K562 (cell line): Measurements from ENCODE around the gene MEIS1. TPM values are rescaled to one million over a fixed set of nuclear protein-coding genes. Genes with fewer than 3 reads are reported as not detected.

ENCODE experiments used
- CBX5 ChIP-seq: IDR thresholded peaks from 2 replicates; pipeline ENCODE4 v1.6.1; 2014; ENCODE audit warnings: low read depth, borderline replicate concordance
- LCOR ChIP-seq: sonication (generic); formaldehyde crosslinking; IDR thresholded peaks from 2 replicates; pipeline ENCODE4 v1.8.0; 2022; ENCODE audit warnings: mild to moderate bottlenecking, missing genetic modification reagents
- PHTF2 ChIP-seq: fragments of 250-450 bp; sonication (Bioruptor Pico); IDR thresholded peaks from 2 replicates; pipeline ENCODE4 v1.5.0; 2021; ENCODE audit warnings: mild to moderate bottlenecking
- SRF ChIP-seq, 2 experiments: fragments of 250-450, 450-650 bp in 1 of 2; sonication (Bioruptor Pico) in 1 of 2; sonication (generic) in 1 of 2; formaldehyde crosslinking; IDR thresholded peaks; 2 replicates each; pipeline versions ENCODE4 v1.5.0 to v1.5.1; 2020 to 2022; ENCODE audit warnings: mild to moderate bottlenecking in 1 of 2, missing genetic modification reagents in 1 of 2
- TARDBP ChIP-seq: fragments of 450-650 bp; IDR thresholded peaks from 2 replicates; pipeline ENCODE4 v1.6.1; 2016
- TSC22D4 ChIP-seq: fragments of 450-650 bp; IDR thresholded peaks from 2 replicates; pipeline ENCODE4 v1.6.1; 2016; ENCODE audit warnings: missing genetic modification characterization, missing biosample characterization, control low read depth
- ZNF282 ChIP-seq: sonication (generic); formaldehyde crosslinking; IDR thresholded peaks from 2 replicates; pipeline ENCODE4 v1.8.1; 2023; ENCODE audit warnings: missing genetic modification reagents
- polyA plus RNA-seq, 8 experiments: library from polyadenylated mRNA; depleted of rRNA in 4 of 8; stranded (reverse) in 5 of 8; unstranded in 3 of 8; fragments of >200 nt; fragmentation: Nextera tagmentation in 2 of 8; fragmentation: Illumina TruSeq in 1 of 8; extraction: Ambion mirVana in 2 of 8; extraction: Trizol in 1 of 8; gene quantifications; 2 replicates each; pipeline versions ENCODE4 v1.2.1 to v1.2.3, GENCODE V29; 2011 to 2014; ENCODE audit warnings: inconsistent platforms in 1 of 8, missing spikeins in 1 of 8
- total RNA-seq, 7 experiments: library from RNA; depleted of rRNA in 6 of 7; stranded (reverse); fragments of >200 nt in 6 of 7; fragmentation: Illumina TruSeq in 2 of 7; extraction: Trizol in 2 of 7; gene quantifications; 2 replicates each; pipeline versions ENCODE4 v1.2.1 to v1.2.3, GENCODE V29; 2011 to 2021; ENCODE audit warnings: low replicate concordance in 1 of 7
- TF ChIP-seq, protein P1 (sequence below): fragments of 450-650 bp; conservative IDR thresholded peaks from 2 replicates; pipeline ENCODE4 v1.6.1; 2016; ENCODE audit warnings: missing genetic modification characterization, low read depth, mild to moderate bottlenecking, missing compliant biosample characterization, moderate library complexity
- TF ChIP-seq, protein P2 (sequence below): fragments of 250-450 bp; sonication (Bioruptor Pico); IDR thresholded peaks from 2 replicates; pipeline ENCODE4 v1.4.0; 2020
- TF ChIP-seq, protein P3 (sequence below): sonication (generic); formaldehyde crosslinking; IDR thresholded peaks from 2 replicates; pipeline ENCODE4 v1.9.0; 2022; ENCODE audit warnings: mild to moderate bottlenecking, missing genetic modification reagents

MEIS1 gene
- total and polyA plus RNA-seq, 9 of the 15 experiments (the other 6 are each of a cell fraction or from before 2014, with no cell fraction given), result 2.3 to 9.0 (median 5.9) TPM

DNA sequence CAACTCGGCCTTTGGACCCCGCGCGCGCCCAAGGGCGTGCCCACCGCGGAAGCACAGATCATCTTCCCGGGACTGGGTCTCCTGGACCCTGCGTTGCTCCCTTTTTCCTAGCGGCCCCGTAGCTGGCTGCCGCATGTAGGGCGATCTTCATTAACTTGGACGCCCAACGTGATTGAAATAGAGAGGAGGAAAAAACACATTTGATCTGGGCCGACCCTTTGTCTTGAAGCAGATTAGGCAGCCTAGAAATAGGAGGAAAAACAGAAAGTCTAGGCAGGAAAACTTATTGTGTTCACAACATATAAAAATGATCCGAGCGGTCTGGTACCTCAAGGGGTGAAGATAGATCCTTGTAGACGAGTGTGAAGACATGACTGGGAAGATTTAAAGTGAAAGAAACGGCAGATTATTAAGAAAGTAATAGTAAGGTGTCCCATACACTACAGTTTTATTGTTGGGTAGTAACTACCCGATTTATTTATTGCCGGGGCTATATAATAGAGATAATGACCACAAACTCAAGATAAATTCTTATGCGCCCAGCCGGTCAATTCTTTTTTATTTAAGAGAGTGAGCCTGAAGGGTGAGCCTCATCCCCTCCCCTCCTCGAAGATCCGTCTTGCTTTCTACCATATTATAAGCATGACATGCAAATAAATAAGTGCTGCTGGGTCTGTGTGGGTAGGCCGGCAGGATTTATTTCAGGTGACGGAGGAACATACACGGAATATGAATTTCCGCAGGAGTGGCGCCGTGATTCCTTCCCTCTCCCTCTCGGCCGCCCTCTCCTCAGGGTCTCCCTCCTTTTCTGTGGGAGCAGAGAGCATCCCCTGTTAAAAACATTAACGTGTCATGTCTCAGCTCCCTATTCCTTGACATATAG lies 147.4 kb downstream of the MEIS1 start (continued):
- TF ChIP-seq PHTF2 (CRISPR knock-in tag) (no peak), TSC22D4 (tag) (no peak), CBX5 (no peak), SRF (CRISPR knock-in tag; IDR thresholded peaks at IDR 0.05) (no peak), LCOR (CRISPR knock-in tag) (no peak), TARDBP (no peak), ZNF282 (CRISPR knock-in tag) (no peak)
- TF ChIP-seq, protein P1, sequence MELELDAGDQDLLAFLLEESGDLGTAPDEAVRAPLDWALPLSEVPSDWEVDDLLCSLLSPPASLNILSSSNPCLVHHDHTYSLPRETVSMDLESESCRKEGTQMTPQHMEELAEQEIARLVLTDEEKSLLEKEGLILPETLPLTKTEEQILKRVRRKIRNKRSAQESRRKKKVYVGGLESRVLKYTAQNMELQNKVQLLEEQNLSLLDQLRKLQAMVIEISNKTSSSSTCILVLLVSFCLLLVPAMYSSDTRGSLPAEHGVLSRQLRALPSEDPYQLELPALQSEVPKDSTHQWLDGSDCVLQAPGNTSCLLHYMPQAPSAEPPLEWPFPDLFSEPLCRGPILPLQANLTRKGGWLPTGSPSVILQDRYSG, result no peak
- TF ChIP-seq, protein P2, sequence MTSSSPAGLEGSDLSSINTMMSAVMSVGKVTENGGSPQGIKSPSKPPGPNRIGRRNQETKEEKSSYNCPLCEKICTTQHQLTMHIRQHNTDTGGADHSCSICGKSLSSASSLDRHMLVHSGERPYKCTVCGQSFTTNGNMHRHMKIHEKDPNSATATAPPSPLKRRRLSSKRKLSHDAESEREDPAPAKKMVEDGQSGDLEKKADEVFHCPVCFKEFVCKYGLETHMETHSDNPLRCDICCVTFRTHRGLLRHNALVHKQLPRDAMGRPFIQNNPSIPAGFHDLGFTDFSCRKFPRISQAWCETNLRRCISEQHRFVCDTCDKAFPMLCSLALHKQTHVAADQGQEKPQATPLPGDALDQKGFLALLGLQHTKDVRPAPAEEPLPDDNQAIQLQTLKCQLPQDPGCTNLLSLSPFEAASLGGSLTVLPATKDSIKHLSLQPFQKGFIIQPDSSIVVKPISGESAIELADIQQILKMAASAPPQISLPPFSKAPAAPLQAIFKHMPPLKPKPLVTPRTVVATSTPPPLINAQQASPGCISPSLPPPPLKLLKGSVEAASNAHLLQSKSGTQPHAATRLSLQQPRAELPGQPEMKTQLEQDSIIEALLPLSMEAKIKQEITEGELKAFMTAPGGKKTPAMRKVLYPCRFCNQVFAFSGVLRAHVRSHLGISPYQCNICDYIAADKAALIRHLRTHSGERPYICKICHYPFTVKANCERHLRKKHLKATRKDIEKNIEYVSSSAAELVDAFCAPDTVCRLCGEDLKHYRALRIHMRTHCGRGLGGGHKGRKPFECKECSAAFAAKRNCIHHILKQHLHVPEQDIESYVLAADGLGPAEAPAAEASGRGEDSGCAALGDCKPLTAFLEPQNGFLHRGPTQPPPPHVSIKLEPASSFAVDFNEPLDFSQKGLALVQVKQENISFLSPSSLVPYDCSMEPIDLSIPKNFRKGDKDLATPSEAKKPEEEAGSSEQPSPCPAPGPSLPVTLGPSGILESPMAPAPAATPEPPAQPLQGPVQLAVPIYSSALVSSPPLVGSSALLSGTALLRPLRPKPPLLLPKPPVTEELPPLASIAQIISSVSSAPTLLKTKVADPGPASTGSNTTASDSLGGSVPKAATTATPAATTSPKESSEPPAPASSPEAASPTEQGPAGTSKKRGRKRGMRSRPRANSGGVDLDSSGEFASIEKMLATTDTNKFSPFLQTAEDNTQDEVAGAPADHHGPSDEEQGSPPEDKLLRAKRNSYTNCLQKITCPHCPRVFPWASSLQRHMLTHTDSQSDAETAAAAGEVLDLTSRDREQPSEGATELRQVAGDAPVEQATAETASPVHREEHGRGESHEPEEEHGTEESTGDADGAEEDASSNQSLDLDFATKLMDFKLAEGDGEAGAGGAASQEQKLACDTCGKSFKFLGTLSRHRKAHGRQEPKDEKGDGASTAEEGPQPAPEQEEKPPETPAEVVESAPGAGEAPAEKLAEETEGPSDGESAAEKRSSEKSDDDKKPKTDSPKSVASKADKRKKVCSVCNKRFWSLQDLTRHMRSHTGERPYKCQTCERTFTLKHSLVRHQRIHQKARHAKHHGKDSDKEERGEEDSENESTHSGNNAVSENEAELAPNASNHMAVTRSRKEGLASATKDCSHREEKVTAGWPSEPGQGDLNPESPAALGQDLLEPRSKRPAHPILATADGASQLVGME (CRISPR knock-in tag), result no peak
- TF ChIP-seq, protein P3, sequence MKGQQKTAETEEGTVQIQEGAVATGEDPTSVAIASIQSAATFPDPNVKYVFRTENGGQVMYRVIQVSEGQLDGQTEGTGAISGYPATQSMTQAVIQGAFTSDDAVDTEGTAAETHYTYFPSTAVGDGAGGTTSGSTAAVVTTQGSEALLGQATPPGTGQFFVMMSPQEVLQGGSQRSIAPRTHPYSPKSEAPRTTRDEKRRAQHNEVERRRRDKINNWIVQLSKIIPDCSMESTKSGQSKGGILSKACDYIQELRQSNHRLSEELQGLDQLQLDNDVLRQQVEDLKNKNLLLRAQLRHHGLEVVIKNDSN (CRISPR knock-in tag), result no peak
